GM12892 (cell line): Measurements from ENCODE around the gene LACTB.

Experiments
- POLR2A ChIP-seq: IDR thresholded peaks from 2 replicates; pipeline ENCODE4 v1.6.1; 2011; ENCODE audit warnings: low read depth, low read length, control low read depth
- POLR2AphosphoS5 ChIP-seq: IDR thresholded peaks from 2 replicates; pipeline ENCODE4 v1.6.1; 2011; ENCODE audit warnings: low read depth, low read length, control low read depth
- TAF1 ChIP-seq: IDR thresholded peaks from 2 replicates; pipeline ENCODE4 v1.6.1; 2011; ENCODE audit warnings: low read depth, mild to moderate bottlenecking, control low read depth, low read length, borderline replicate concordance

DNA sequence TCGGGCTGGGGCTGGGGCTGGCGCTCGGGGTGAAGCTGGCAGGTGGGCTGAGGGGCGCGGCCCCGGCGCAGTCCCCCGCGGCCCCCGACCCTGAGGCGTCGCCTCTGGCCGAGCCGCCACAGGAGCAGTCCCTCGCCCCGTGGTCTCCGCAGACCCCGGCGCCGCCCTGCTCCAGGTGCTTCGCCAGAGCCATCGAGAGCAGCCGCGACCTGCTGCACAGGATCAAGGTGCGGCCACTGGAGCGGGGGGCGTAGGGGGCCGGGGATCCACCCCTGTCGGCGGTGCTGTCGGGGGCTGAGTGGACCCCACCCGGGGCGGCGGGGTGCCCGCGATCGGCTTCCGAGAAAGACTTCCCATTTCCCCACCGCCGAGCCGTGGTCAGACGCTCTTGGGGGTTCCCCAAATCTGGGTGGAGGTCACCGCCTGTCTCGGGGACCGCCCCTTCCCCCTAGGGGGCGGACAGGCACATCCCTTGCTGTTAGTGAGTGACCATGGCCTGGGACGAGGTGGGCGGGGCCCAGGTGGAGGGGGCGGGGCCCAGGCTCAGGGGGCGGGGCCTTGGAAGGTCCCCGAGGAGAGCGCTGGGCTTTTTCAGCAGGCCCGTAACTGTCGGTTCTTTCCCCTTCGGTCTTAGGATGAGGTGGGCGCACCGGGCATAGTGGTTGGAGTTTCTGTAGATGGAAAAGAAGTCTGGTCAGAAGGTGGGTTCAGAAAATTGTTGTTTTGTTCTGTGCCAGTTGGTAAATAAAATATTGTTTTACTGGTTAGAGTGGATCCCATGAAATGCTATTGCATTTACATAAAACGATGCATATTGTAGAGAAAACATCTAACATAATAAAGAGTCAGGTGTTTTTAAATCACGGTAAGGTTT is 578 bp downstream of the LACTB start:
- no peak for TF ChIP-seq POLR2A
- TF ChIP-seq POLR2AphosphoS5: no peak
- no peak for TF ChIP-seq TAF1
